Endothelial cell of umbilical vein (primary cell): ENCODE measurements around the gene ANP32A. TPM values are rescaled to one million over a fixed set of nuclear protein-coding genes. Genes with fewer than 3 reads are reported as not detected.

Experiments
- BruUV-seq: library from RNA; stranded (reverse); fragments of 400-500 nt; replicated peaks from 2 replicates; lab custom pipeline; 2021; lab: Mats Ljungman, UMichigan
- CTCF ChIA-PET: fragments of 300-600, 350-600 bp; sonication (Branson Sonifier 250); formaldehyde crosslinking; loops from one replicate; lab custom pipeline; 2021; ENCODE audit warnings: antibody characterized with exemption, inconsistent platforms; lab: Charles Lee
- POLR2A ChIA-PET: fragments of 300-600, 350-600 bp; sonication (Branson Sonifier 250); formaldehyde crosslinking; loops from one replicate; lab custom pipeline; 2021; ENCODE audit warnings: antibody characterized with exemption, inconsistent platforms; lab: Charles Lee
- DNase-seq: peaks from one replicate; pipeline ENCODE4 v3.0.0-alpha.2; 2011; ENCODE audit warnings: low read depth, low spot score
- FAIRE-seq: peaks from 2 replicates; lab custom pipeline; 2011; peaks lifted over from hg19 to GRCh38; lab: Jason Lieb, UNC
- H2AFZ ChIP-seq: 2 replicates; pipeline ENCODE4 v1.6.0; 2012; ENCODE audit warnings: low read depth, low read length, control low read depth, inconsistent platforms
- H3K27ac ChIP-seq: 2 replicates; pipeline ENCODE4 v1.5.1; 2011; ENCODE audit warnings: low read depth, mild to moderate bottlenecking, control low read depth, low read length, moderate library complexity; ENCODE audit not compliant: insufficient read depth
- H3K27me3 ChIP-seq, 2 experiments: 2 replicates each; pipeline versions ENCODE4 v1.6.0 to v1.6.1; 2011; ENCODE audit warnings: low read length in 2 of 2, mixed read lengths in 1 of 2; ENCODE audit not compliant: control insufficient read depth in 2 of 2, insufficient read depth in 2 of 2
- H3K36me3 ChIP-seq, 2 experiments: 2 replicates in 1 of 2; 3 replicates in 1 of 2; pipeline ENCODE4 v1.5.1; 2011; ENCODE audit warnings: low read length in 2 of 2, mild to moderate bottlenecking in 1 of 2, moderate library complexity in 1 of 2; ENCODE audit not compliant: control insufficient read depth in 2 of 2, insufficient read depth in 2 of 2; ENCODE audit errors: extremely low read depth in 1 of 2
- H3K4me1 ChIP-seq: 3 replicates; pipeline ENCODE4 v1.5.1; 2011; ENCODE audit warnings: mild to moderate bottlenecking, low read length; ENCODE audit not compliant: control insufficient read depth, insufficient read depth; ENCODE audit errors: extremely low read depth
- H3K4me2 ChIP-seq: 2 replicates; pipeline ENCODE4 v1.6.1; 2011; ENCODE audit warnings: low read length, control low read depth, mixed read lengths; ENCODE audit not compliant: insufficient read depth
- H3K4me3 ChIP-seq, 3 experiments: fragments of 200-600 bp in 1 of 3; sonication (generic), shearing (Covaris generic) in 1 of 3; replicated peaks in 1 of 3; 2 replicates each; pipeline ENCODE4 v1.5.1; 2011 to 2016; ENCODE audit warnings: control low read depth in 3 of 3, low read length in 3 of 3, mild to moderate bottlenecking in 2 of 3, inconsistent platforms in 1 of 3, low read depth in 1 of 3, moderate library complexity in 1 of 3; ENCODE audit not compliant: insufficient read depth in 1 of 3
- H3K79me2 ChIP-seq: 2 replicates; pipeline ENCODE4 v1.6.0; 2012; ENCODE audit warnings: low read length, inconsistent platforms; ENCODE audit not compliant: control insufficient read depth, insufficient read depth
- H3K9ac ChIP-seq: replicated peaks from 2 replicates; pipeline ENCODE3; 2011; ENCODE audit warnings: low read length, control low read depth; ENCODE audit not compliant: insufficient read depth; ENCODE audit errors: extremely low read depth
- H3K9me1 ChIP-seq: replicated peaks from 3 replicates; pipeline ENCODE4 v1.6.0; 2011; ENCODE audit warnings: mild to moderate bottlenecking, low read length; ENCODE audit not compliant: control insufficient read depth, insufficient read depth; ENCODE audit errors: extremely low read depth
- H3K9me3 ChIP-seq: replicated peaks from 2 replicates; pipeline ENCODE4 v1.5.1; 2012; ENCODE audit warnings: low read length, inconsistent platforms; ENCODE audit not compliant: control insufficient read depth, insufficient read depth
- H4K20me1 ChIP-seq: replicated peaks from 2 replicates; pipeline ENCODE3; 2011; ENCODE audit warnings: mild to moderate bottlenecking, low read length; ENCODE audit not compliant: control insufficient read depth, insufficient read depth; ENCODE audit errors: extremely low read depth
- EZH2 ChIP-seq: IDR thresholded peaks from 2 replicates; pipeline ENCODE4 v1.6.1; 2012; ENCODE audit warnings: borderline replicate concordance, low read depth, mild to moderate bottlenecking, moderate library complexity, low read length, inconsistent platforms; ENCODE audit not compliant: severe bottlenecking
- FOS ChIP-seq: IDR thresholded peaks from 2 replicates; pipeline ENCODE4 v1.6.1; 2011; ENCODE audit warnings: mild to moderate bottlenecking, low read length, moderate library complexity, borderline replicate concordance; ENCODE audit not compliant: insufficient read depth
- GATA2 ChIP-seq: IDR thresholded peaks from 2 replicates; pipeline ENCODE4 v1.7.0; 2011; ENCODE audit warnings: low read depth, mild to moderate bottlenecking, moderate library complexity, mixed read lengths, low read length; ENCODE audit not compliant: insufficient read length, insufficient read depth
- JUN ChIP-seq: IDR thresholded peaks from 2 replicates; pipeline ENCODE4 v1.6.1; 2011; ENCODE audit warnings: borderline replicate concordance, low read depth; ENCODE audit not compliant: insufficient read length, insufficient read depth
- MYC ChIP-seq: IDR thresholded peaks from one replicate; pipeline ENCODE4 v1.6.1; 2011; ENCODE audit warnings: mild to moderate bottlenecking, low read depth, low read length
- POLR2A ChIP-seq: IDR thresholded peaks from 2 replicates; pipeline ENCODE4 v1.6.1; 2012; ENCODE audit warnings: low read depth, mild to moderate bottlenecking, control low read depth, low read length
- POLR2AphosphoS5 ChIP-seq: IDR thresholded peaks from 2 replicates; pipeline ENCODE4 v1.6.1; 2012; ENCODE audit warnings: low read depth, mild to moderate bottlenecking, control low read depth, low read length, moderate library complexity; ENCODE audit not compliant: insufficient read depth
- dilution Hi-C: fragments of 300-500 bp; cut with MboI; formaldehyde crosslinking; loops from one replicate; pipeline ENCODE4 v1.15.0; 2019; ENCODE audit warnings: low sequenced_read_pairs; ENCODE audit not compliant: extremely low pct_ligation_motif_present
- intact Hi-C: fragments of 100-400 bp; cut with micrococcal nuclease; formaldehyde crosslinking; loops from one replicate; pipeline ENCODE4 v1.10.0; 2022
- polyA plus RNA-seq, 4 experiments: library from polyadenylated mRNA; depleted of rRNA in 3 of 4; stranded (reverse) in 3 of 4; unstranded in 1 of 4; fragments of >200 nt; gene quantifications; 2 replicates each; pipeline versions ENCODE4 v1.2.1 to v1.2.3, GENCODE V29; 2011 to 2012; ENCODE audit warnings: missing spikeins in 1 of 4
- total RNA-seq: library from RNA; stranded (reverse); gene quantifications from 2 replicates; pipeline ENCODE4 v1.2.3, GENCODE V29; 2021

The ANP32A gene
- total and polyA plus RNA-seq, 2 donors (not counting 3 experiments of a cell fraction or from before 2014, with no cell fraction given): 37.9 to 169 TPM

GRCh38 chr15:68818769-68819494 is 1.8 kb downstream of the ANP32A start:
- DNase-seq: peak; percentile 53
- TSS peak; percentile 62 for BruUV-seq

GRCh38 chr15:68818066-68818768 is 2.5 kb downstream of the ANP32A start:
- TF ChIP-seq GATA2: no peak
- TF ChIP-seq FOS: no peak
- TF ChIP-seq POLR2AphosphoS5: peak; percentile 44
- no peak for TF ChIP-seq JUN
- TF ChIP-seq EZH2: no peak
- TF ChIP-seq POLR2A: peak; percentile 53
- CTCF ChIA-PET: interaction anchor here (1.2 to 1.8 kb wide), 4 partner anchors 11 to 259 kb away, joined by 5 to 6 read pairs (median 6); no protein-coding TSS in a partner anchor
- BruUV-seq: no TSS peak

More at GRCh38 chr15:68818769-68819494, 1.8 kb downstream of the ANP32A start:
- dilution Hi-C loops (no loop called here), intact Hi-C loops (loop anchor here (1.0 to 2.0 kb wide), 4 partner anchors 38 to 89 kb away; no protein-coding TSS in a partner anchor)
- FAIRE-seq: no peak
- H3K9ac ChIP-seq: peak overlapping the region; percentile 86
- peaks cover 19% of the 10 kb centered on the region for H3K4me1 ChIP-seq
- peak overlapping the region; percentile 77 for H3K27ac ChIP-seq
- H4K20me1 ChIP-seq: no peaks in the 10 kb centered on the region
- H3K27me3 ChIP-seq: peaks cover 0 to 3% of the 10 kb centered on the region in 2 experiments
- no peak for TF ChIP-seq MYC
- TF ChIP-seq POLR2AphosphoS5: peak; percentile 5
- H3K36me3 ChIP-seq: peaks cover 0 to 4% of the 10 kb centered on the region in 2 experiments
- peak overlapping the region; percentile 92 to 97 (median 93) for H3K4me3 ChIP-seq
- no peaks in the 10 kb centered on the region for H3K9me1 ChIP-seq
- ChIA-PET POLR2A (no interaction called here), CTCF (interaction anchor here (1.1 to 1.8 kb wide), 7 partner anchors 10 to 259 kb away, joined by 5 to 11 read pairs (median 6); no protein-coding TSS in a partner anchor)
- peaks cover 62% of the 10 kb centered on the region for H3K79me2 ChIP-seq
- H2AFZ ChIP-seq: peak overlapping the region; percentile 39
- H3K9me3 ChIP-seq: no peaks in the 10 kb centered on the region
- peak overlapping the region; percentile 76 for H3K4me2 ChIP-seq

More at GRCh38 chr15:68818066-68818768, 2.5 kb downstream of the ANP32A start:
- H3K4me3 ChIP-seq: peak overlapping the region; percentile 92 to 97 (median 93)
- H4K20me1 ChIP-seq: no peaks in the 10 kb centered on the region
- dilution Hi-C loops (no loop called here), intact Hi-C loops (loop anchor here (1.0 to 2.0 kb wide), 3 partner anchors 37 to 88 kb away; no protein-coding TSS in a partner anchor)
- H3K4me2 ChIP-seq: peak overlapping the region; percentile 76
- FAIRE-seq: no peak
- H3K9ac ChIP-seq: peak overlapping the region; percentile 86
- peaks cover 67% of the 10 kb centered on the region for H3K79me2 ChIP-seq
- H3K27me3 ChIP-seq: peaks cover 0 to 3% of the 10 kb centered on the region in 2 experiments
- peak; percentile 77 for DNase-seq
- POLR2A ChIA-PET: interaction anchor here (0.8 kb wide), 1 partner anchor 23 kb away, joined by 3 read pairs; no protein-coding TSS in a partner anchor
- H3K27ac ChIP-seq: peak overlapping the region; percentile 33
- peaks cover 0 to 4% of the 10 kb centered on the region in 2 experiments for H3K36me3 ChIP-seq
- H2AFZ ChIP-seq: peak overlapping the region; percentile 36
- no peaks in the 10 kb centered on the region for H3K9me1 ChIP-seq
- H3K4me1 ChIP-seq: peaks cover 19% of the 10 kb centered on the region
- H3K9me3 ChIP-seq: no peaks in the 10 kb centered on the region
